HG02884 (cell line): Measurements from ENCODE around the gene ZBTB8A.
"Not testable (repeated sequence)": the region's sequence is repeated elsewhere in the genome, so short reads cannot be mapped to it uniquely, and the experiment has no call there.

Experiments
- ATAC-seq: cut with Tn5 transposase; IDR thresholded peaks from one replicate; pipeline ENCODE4 v1.9.1; 2021; ENCODE audit warnings: mild to moderate bottlenecking, moderate library complexity; ENCODE audit not compliant: unreplicated experiment

The ZBTB8A gene

DNA sequence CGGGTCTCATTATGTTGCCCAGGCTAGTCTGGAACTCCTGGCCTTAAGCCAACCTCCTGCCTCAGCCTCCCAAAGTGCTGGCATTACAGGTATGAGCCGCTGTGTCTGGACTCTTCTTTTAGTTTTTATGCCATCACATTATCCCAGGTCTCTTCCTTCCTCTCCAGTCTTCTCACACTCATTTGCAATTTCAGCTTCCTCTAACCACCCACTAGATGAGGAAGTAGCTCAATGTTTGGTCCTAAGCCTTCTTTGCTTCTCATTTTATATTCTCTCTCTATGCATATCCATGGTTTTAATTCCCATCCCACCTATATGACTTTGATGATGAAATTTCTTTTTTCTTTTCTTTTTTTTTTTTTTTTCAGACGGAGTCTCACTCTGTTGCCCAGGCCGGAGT, 3.1 kb upstream of the ZBTB8A start:
- ATAC-seq, result no peak

DNA sequence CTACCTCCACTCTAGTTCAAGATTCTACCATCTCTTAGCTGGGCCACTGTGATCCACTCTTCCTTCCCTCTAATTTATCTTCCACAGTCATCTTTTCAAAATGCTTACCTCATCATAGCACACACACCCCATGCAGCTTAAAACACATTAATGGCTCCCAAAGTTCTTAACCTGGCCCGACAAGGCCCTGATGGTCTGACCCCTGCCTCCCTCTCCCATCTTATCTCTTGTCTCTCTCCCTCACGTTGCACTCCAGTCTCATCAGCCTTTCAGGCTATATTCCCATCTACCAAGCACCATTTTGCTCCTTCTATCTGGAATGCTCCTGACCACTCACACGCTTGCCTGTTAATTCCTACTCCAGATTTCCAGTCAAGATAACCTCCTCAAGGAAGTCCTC, 2.5 kb upstream of the ZBTB8A start:
- no peak for ATAC-seq

DNA sequence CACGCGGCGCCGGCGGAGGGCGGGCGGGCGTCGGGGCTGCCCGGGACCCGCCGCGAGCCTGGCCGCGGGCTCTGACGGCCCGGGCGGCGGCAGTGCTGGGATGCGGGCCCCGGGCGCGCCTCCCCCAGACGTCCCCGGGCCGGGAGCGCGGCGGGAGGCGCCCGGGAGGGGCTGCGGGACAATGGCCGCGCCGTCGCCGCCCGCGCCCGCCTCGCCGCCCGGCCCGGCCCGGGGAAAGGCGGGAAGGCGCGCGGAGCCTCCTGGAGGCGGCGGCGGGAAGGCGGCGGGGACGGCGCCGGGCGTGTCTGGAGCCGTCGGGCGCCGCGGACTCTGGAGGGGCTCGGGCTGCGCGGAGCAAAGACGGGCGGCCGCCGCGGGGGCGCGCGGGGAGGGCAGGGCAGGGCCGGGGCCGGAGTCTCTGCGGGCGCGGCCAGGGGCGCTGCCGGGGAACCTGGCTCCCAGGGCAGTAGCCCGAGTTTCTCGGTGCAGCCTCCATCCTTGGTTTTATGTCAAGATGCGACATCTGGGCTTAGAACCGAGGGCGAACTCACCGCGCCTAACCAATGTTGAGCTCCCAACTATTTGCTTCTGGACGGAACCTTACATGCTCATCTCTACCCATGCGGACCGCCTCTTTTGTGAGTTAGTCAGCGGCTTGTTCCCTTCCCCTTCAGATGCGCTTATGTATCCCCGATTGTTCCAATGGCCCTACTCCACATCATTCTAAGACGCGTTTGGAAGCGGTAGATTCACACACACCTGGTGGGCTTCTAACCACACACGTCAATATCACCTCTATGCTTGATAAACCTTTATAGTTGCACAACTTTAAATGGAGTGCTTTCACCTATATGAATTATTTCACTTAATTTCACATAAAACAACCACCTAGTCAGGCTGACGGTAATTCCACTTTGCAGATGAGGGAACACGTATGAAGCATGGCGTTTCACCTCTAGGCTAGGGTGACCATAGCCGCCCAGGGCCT, 651 bp downstream of the ZBTB8A start:
- no peak for ATAC-seq

DNA sequence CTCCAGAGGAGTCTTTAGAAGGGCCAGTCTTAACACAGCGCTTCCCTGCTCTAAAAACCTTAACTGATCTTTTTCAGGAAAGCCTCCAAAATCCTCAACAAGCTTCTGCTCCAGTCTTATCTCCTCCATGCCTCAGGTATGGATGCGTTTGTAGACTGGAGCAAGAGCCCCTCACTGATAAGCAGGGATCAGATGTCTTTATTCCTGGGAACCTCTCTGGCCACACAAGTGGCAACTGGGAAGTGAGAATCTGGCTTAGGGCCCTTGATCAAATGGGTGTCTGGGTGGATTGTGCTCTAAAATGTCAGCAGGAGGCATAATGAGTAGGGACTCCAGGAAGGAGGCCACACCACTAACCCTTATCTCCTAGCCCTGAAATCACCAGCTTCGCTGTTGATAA, 1.4 kb downstream of the ZBTB8A start:
- no peak for ATAC-seq

DNA sequence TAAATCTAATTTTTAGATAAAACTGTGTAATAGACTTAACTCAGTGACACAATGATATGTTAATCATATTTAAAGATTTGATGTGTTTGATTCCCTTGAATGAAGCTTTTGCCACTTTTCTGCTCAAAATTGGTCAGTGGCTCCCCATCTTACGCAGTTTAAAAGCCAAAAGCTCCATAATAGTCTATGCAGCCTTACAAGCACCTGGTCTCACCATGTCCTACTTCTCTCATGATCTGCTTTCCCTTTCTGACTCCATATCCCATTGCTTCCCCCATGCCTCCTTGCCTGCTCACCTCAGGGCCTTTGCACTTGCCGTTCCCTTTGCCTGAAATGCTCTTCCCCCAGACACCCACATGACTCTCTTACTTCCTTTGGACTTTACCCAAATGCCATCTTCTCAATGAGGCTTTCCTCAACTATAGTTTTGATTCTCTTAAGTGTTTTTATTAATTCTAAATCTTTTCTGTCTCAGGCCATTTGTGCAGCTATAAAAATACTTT, 1.9 kb downstream of the ZBTB8A start:
- no peak for ATAC-seq

DNA sequence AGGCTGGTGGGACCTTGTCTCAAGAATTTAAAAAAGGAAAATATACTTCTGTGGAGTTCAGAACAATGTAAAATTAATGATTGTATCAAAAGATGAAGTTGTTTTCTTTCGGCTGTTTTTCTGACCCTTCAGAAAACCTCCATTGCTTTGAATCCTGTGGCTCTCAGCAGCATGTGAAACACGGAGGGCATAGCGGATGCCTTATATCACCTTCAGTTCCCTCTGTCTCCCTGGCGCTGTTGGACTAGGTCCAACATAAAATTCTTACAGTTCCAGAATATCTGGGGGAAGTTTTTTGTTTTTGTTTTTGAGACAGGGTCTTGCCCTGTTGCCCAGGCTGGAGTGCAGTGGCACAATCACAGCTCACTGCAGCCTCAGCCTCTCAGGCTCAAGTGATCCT, 7.4 kb downstream of the ZBTB8A start:
- ATAC-seq, result no peak

DNA sequence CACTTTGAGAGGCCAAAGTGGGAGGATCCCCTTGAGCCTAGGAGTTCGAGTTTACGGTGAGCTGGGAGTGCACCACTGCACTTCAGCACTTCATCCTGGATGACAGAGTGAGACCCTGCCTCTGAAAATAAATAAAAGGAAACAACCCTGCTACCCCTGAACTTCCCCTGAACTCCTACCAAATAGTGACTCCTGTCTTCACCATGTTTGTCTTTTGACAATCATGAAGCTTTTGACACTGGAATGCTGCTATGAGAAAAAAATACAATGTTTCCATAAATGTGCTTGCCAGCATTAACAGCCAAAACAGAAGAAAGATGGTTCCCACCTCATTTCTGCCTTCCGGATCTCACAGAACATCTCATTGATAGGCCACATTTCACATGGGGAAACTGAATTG, 10.4 kb downstream of the ZBTB8A start:
- no peak for ATAC-seq

DNA sequence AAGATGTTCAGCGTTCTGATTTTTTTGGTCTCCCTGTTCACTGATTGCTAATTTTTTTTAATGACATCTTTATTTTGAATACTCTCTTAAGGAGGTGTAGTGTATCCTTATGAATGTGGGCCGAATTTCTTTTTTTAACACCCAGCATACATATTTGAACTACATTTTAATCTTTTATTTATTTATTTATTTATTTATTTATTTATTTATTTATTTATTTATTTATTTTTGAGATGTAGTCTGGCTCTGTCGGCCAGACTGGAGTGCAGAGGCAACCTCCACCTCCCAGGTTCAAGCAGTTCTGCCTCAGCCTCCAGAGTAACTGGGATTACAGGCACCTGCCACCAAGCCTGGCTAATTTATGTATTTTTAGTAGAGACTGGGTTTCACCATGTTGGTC, 15.1 kb downstream of the ZBTB8A start:
- no peak for ATAC-seq

DNA sequence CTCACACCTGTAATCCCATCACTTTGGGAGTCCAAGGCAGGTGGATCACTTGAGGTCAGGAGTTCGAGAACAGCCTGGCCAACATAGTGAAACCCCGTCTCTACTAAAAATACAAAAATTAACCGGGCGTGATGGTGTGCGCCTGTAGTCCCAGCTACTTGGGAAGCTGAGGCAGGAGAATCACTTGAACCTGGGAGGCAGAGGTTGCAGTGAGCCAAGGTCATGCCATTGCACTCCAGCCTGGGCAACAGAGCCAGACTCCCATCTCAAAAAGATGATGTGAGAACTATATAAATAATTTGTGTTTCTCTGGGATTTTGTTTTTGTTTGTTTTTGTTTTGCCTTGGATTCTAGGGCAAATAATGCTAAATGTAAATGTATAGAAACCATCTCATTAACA, 17.8 kb downstream of the ZBTB8A start:
- not testable (repeated sequence) for ATAC-seq

DNA sequence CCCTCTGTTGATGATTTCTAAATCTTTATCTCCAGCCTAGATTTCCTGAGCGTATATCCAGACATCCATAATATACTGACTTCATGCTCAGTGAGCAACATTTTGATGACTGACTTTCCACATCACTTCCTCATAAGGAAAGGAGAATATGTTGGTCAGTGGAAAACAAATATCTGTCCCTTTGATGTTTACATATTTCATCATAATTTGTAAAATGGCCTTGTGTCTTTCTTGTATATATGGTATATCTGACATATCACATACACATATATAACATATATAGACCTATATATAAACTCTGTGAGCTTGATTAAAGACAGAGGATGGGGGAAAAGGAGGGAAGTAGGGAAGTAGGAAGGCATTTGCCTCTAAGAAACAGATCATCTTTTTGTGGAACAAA, 18.6 kb downstream of the ZBTB8A start:
- no peak for ATAC-seq

DNA sequence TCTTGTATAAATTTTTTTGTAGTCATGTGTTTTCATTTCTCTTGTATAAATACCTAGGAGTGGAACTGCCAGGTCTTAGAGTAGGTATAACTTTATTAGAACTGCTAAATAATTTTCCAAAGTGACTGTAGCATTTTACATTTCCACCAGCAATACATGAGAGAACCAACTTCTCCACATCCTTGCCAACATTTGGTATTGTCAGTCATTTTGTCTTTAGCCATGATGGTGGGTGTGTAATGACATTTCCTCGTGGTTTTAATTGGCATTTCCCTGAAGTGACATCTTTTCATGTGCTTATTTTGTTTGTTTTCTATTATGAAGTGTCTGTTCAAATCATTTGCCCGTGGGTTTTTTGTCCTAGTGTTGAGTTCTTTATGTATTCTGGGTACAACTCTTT, 29.7 kb downstream of the ZBTB8A start:
- ATAC-seq, result no peak

DNA sequence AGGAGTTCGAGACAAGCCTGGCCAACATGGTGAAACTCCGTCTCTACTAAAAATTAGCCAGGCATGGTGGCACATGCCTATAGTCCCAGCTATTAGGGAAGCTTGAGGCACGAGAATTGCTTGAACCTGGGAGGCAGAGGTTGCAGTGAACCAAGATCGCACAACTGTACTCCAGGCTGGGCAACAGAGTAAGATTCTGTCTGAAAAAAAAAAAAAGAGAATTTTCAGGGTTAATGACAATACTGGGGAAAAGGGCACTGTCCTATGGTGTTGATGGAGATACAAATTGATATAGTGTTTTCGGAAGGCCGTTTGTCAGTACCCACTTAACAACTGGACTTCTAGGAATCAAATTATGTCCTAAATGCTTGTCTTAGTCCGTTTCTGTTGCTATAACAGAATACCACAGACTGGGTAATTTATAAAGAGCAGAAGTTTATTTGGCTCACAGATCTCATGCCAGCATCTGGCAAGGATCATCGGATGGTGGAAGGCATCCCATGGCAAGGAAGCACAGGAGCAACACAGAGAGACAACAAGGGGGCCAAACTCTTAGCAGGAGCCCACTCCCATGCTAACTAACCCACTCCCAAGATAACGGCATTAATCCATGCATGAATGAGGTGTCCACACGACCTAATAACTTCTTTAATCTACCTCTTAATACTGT, 41.3 kb downstream of the ZBTB8A start:
- ATAC-seq, result no peak

DNA sequence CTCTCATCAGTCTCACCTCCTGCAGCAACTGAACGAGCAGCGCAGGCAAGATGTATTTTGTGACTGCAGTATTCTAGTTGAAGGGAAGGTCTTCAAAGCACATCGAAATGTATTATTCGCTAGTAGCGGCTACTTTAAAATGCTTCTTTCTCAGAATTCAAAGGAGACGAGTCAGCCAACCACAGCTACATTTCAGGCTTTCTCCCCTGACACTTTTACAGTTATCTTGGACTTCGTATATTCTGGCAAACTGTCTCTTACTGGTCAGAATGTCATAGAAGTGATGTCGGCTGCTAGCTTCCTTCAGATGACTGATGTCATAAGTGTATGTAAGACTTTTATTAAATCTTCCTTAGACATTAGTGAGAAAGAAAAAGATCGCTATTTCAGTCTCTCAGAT, 53.7 kb downstream of the ZBTB8A start:
- no peak for ATAC-seq

DNA sequence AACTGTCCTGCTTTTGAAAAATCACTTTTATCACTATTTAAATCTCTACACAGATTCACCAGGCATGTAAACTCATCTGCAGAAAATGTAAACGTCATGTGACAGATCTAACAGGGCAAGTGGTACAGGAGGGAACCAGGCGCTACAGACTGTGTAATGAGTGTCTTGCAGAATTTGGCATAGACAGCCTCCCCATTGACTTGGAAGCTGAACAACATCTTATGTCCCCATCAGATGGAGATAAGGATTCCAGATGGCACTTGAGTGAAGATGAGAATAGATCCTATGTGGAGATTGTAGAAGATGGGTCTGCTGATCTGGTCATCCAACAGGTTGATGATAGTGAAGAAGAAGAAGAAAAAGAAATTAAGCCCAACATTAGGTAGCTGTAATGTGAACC, 60.8 kb downstream of the ZBTB8A start:
- no peak for ATAC-seq

DNA sequence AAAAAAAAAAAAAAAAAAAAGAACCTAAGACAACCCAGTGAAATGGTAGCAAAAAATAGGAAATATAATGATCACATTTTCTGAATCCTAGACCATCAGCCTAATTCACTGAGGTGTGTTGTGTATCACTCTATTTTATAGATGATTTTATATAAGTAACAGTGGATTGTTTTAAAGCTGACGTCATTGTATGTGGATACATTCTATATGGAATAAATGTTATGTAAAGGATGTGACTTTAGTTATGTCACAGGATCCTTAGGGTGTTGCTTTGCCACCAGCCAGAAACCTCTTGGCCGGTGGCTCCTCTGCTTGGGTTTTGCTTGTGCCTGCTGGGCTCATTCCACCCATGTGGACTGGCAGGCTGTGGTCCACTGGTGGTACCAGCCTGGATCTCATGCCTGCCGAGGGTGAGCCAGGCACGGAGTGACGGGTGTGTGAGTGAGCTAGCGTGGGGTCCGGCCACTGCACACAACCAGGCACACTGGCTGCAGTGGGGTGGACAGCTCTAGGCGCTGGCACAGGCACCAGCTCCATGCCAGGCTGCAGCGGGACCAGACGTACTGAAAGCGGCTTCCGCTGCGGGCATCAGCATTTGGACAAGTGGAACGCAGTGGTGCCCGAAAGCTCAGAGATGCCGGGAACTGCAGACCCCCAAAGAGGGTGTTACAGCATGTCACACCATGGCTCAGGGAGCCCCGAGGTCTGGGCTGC, 66.6 kb downstream of the ZBTB8A start:
- ATAC-seq, result no peak

DNA sequence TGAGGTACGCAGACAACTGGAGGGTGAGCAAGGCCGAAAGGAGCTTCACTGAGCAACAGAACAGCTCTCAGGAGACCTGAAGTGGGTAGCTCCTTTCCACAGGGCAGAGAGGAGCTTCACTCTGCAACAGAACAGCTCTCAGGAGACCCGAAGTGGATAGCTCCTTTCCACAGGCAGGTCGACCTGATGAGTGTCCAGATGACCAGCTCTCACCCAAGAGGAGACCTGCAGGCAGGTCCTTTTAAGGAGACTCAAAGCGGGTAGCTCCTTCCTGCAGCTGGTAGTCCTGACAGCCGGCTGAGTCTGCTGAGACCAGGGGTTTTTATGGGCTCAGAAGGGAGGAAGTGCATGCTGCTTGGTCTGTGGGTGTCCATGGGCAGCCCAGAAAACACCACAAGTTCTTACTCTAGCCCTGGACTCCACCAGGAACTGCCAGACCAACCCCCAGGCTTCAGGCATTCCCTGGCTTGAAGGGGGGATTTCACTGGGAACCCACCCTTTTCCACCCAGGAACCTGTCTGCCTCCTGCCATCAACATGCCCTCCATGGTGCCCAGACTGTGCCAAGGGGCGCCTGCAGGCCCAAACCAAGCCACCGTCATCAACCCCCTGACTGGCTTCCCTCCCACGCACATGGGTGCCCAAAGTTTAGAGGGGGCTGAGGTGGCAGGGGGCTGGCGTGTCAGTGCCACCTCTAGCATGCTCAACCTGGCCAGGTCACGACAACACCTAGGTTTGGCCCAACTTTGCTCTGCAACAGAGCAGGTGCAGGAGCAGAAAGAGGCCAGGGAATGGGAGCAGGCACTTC, 67.5 kb downstream of the ZBTB8A start:
- ATAC-seq, result no peak

DNA sequence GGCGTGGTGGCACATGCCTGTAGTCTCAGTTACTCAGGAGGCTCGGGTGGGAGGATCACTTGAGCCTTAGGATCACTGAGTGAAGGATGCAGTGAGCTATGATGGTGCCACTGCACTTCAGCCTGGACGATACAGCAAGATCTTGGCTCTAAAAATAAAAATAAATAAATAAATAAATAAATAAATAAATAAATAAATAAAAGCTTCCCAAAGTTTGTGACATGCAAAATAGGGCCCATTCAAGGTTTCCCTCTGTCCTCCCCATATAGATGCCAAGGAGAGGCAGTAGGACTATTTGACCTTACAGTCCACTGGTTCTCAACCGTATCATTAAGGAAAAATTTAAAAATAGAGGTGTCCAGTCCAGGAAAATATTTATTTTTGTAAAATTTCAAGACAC, 70.0 kb downstream of the ZBTB8A start:
- ATAC-seq, result no peak

DNA sequence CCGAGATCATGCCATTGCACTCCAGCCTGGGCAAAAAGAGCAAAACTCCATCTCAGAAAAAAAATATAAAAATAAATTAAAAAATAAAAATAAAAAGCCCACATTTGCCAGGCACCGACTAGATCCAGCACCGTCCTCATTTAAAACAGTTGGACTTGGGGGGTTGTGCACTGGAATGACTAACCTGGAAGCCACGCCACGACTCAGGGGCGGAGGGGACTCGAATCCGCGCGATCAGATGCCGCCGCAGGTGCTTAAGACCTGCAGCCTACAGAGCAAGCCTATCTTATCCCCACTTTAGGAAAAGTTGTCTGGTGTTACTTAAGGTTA, 72.6 kb downstream of the ZBTB8A start:
- no peak for ATAC-seq

DNA sequence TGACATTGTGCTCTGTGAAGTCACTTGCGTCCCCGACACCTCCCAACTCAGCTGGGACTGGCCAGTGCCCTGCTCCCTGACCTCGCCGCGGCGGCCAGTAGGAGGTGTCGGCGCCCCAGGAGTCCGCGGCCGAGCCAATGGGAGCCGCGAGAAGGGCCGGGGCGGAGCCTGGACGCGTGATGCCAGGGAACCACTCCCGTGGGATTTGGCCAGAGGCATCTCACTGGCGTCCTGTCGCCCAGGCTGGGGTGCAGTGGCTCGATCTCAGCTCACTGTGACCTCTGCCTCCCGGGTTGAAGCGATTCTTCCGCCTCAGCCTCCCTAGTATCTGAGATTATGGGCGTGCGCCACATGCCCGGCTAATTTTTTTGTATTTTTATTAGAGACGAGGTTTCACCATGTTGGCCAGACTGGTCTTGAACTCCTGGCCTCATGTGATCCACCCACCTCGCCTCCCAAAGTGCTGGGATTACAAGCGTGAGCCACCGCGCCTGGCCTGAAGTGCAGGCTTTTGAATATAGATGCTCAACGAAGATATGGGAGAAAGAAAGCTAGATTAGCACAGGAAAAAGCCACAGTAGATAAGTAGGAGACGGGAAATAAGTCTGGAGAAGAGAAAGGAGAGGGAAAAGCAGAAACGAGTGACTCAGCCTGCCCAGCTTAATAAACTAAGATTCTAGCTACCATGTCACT, 73.1 kb downstream of the ZBTB8A start:
- no peak for ATAC-seq

DNA sequence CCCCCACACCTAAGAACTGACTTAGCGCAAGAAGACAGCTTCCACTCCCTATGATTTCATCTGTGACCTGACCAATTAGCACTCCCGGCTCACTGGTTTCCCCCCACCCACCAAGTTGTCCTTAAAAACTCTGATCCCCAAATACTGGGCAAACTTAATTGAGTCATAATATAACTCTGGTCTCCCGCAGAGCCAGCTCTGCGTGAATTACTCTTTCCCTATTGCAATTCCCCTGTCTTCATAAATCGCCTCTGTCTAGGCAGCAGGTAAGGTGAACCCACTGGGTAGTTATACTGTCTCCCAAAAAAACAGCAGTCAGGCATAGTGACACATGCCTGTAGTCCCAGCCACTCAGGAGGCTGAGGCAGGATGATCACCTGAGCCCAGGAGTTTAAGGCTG, 74.2 kb downstream of the ZBTB8A start:
- ATAC-seq, result no peak
